HepG2 (cell line): Measurements from ENCODE around the gene LINGO1. TPM values are rescaled to one million over a fixed set of nuclear protein-coding genes. Genes with fewer than 3 reads are reported as not detected.

ENCODE experiments used
- CBX5 ChIP-seq: sonication (generic); formaldehyde crosslinking; IDR thresholded peaks from 2 replicates; pipeline ENCODE4 v1.4.0; 2020; ENCODE audit warnings: missing genetic modification reagents, borderline replicate concordance
- CTCF ChIP-seq: sonication (generic); formaldehyde crosslinking; IDR thresholded peaks from 2 replicates; pipeline ENCODE4 v1.5.0; 2020; ENCODE audit warnings: mild to moderate bottlenecking, missing genetic modification reagents, moderate library complexity
- IRF2 ChIP-seq: IDR thresholded peaks from 2 replicates; pipeline ENCODE4 v1.6.1; 2018; ENCODE audit warnings: missing genetic modification reagents, missing compliant biosample characterization
- JUND ChIP-seq: sonication (generic); formaldehyde crosslinking; IDR thresholded peaks from 2 replicates; pipeline ENCODE4 v1.8.0; 2022; ENCODE audit warnings: mild to moderate bottlenecking, missing genetic modification reagents
- MED13 ChIP-seq: sonication (generic); formaldehyde crosslinking; IDR thresholded peaks from 2 replicates; pipeline ENCODE4 v1.5.0; 2020; ENCODE audit warnings: missing genetic modification reagents
- MEIS2 ChIP-seq: sonication (generic); formaldehyde crosslinking; IDR thresholded peaks from 2 replicates; pipeline ENCODE4 v1.9.0; 2021; ENCODE audit warnings: mild to moderate bottlenecking, missing genetic modification reagents
- NKX3-1 ChIP-seq: sonication (generic); formaldehyde crosslinking; IDR thresholded peaks from 2 replicates; pipeline ENCODE4 v1.5.0; 2020; ENCODE audit warnings: missing genetic modification reagents
- PRDM10 ChIP-seq: sonication (generic); formaldehyde crosslinking; IDR thresholded peaks from 2 replicates; pipeline ENCODE4 v1.4.0; 2020; ENCODE audit warnings: low read depth, missing genetic modification reagents
- TP53 ChIP-seq: sonication (generic); formaldehyde crosslinking; conservative IDR thresholded peaks from 2 replicates; pipeline ENCODE4 v1.4.0; 2020; ENCODE audit warnings: missing genetic modification reagents
- TRIM22 ChIP-seq: fragments of 450-650 bp; IDR thresholded peaks from 2 replicates; pipeline ENCODE4 v1.6.1; 2017
- ZBTB3 ChIP-seq: sonication (generic); formaldehyde crosslinking; IDR thresholded peaks from 2 replicates; pipeline ENCODE4 v1.4.0; 2020; ENCODE audit warnings: low read depth, mild to moderate bottlenecking, moderate library complexity, missing genetic modification reagents, borderline replicate concordance
- ZEB1 ChIP-seq: IDR thresholded peaks from 2 replicates; pipeline ENCODE4 v1.6.1; 2012; ENCODE audit warnings: mild to moderate bottlenecking, low read depth, inconsistent platforms; ENCODE audit not compliant: insufficient replicate concordance
- ZNF17 ChIP-seq: sonication (generic); formaldehyde crosslinking; IDR thresholded peaks from 2 replicates; pipeline ENCODE4 v1.5.0; 2020; ENCODE audit warnings: mild to moderate bottlenecking, missing genetic modification reagents
- ZNF205 ChIP-seq: IDR thresholded peaks from 2 replicates; pipeline ENCODE4 v1.6.1; 2018; ENCODE audit warnings: missing biosample characterization, missing genetic modification reagents
- ZNF234 ChIP-seq: sonication (generic); formaldehyde crosslinking; conservative IDR thresholded peaks from 2 replicates; pipeline ENCODE4 v1.5.1; 2020; ENCODE audit warnings: mild to moderate bottlenecking, missing genetic modification reagents
- ZNF570 ChIP-seq: sonication (generic); formaldehyde crosslinking; IDR thresholded peaks from 2 replicates; pipeline ENCODE4 v1.4.0; 2020; ENCODE audit warnings: mild to moderate bottlenecking, missing genetic modification reagents, borderline replicate concordance
- polyA plus RNA-seq, 8 experiments: library from polyadenylated mRNA; depleted of rRNA in 3 of 8; stranded (reverse) in 7 of 8; unstranded in 1 of 8; fragments of >200 nt; fragmentation: Illumina TruSeq in 4 of 8; extraction: Trizol in 4 of 8; gene quantifications; 2 replicates each; pipeline versions ENCODE4 v1.2.1 to v1.2.3, GENCODE V29; 2011 to 2016; ENCODE audit warnings: low read depth in 4 of 8, missing spikeins in 1 of 8, mixed read lengths in 1 of 8; ENCODE audit not compliant: insufficient read depth in 1 of 8
- total RNA-seq, 5 experiments: library from RNA; depleted of rRNA; stranded (reverse); fragments of >200 nt; fragmentation: Illumina TruSeq; extraction: Trizol; gene quantifications; 2 replicates each; pipeline ENCODE4 v1.2.3, GENCODE V29; 2016; ENCODE audit warnings: low read depth in 1 of 5
- TF ChIP-seq, protein P1 (sequence below), 2 experiments: sonication (generic) in 1 of 2; formaldehyde crosslinking in 1 of 2; IDR thresholded peaks; 2 replicates each; pipeline versions ENCODE4 v1.5.1 to v1.6.1; 2011 to 2020; ENCODE audit warnings: borderline replicate concordance in 1 of 2, low read depth in 1 of 2, low read length in 1 of 2, mild to moderate bottlenecking in 1 of 2, missing genetic modification reagents in 1 of 2, moderate library complexity in 1 of 2

The LINGO1 gene
- total and polyA plus RNA-seq, 2 of the 13 experiments (the other 11 are each of a cell fraction or from before 2014, with no cell fraction given): 0.07 TPM; not detected in 1

DNA sequence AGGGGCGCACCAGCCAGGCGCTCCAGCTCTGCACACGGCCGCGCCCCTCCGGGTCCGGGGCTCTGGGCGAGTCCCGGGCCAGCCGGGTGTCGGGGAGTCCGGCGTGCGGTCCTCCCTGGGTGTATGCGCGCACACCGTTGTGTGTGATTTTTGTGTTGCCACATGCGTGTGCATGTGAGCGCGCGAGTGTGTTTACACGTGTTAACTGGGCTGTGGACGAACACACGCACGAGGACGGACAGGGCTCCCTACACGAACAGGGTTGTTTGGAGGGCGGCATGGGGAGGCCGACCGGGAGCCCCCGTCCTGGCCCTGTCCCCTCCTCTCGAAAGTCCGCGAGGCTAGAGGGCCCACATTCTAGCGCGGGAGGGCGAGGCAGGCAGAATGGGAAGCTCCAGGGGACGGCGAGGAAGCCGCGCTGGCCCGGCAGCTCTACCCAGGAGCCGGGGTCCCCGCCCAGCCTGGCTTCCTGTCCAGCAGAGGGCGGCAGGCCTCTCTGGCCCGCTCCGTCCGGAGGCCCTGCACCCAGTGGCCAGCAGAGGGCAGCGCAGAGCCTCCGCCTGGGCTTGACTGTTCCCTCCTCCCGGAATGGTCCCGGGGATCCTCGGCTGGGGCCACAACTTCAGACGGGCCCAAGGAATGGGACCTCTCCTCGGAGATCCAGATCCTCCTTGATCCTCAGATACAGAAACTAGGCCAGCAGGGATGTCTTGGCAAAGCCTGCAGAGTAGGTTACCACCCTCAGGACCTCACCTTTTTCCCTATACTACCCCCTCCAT, 611 bp upstream of the LINGO1 start (continued):
- peak; percentile 66; the same call in 1 of the 2 replicates for TF ChIP-seq PRDM10 (CRISPR knock-in tag)
- TF ChIP-seq MED13 (CRISPR knock-in tag): 0 out of 2 replicates have a peak, but pooled peaks have one; percentile 59
- TF ChIP-seq ZNF570 (CRISPR knock-in tag): no peak
- TF ChIP-seq TRIM22: no peak
- TF ChIP-seq CBX5 (CRISPR knock-in tag): peak; percentile 31; the same call in 1 of the 2 replicates
- no peak for TF ChIP-seq ZBTB3 (CRISPR knock-in tag)
- TF ChIP-seq, protein P1, sequence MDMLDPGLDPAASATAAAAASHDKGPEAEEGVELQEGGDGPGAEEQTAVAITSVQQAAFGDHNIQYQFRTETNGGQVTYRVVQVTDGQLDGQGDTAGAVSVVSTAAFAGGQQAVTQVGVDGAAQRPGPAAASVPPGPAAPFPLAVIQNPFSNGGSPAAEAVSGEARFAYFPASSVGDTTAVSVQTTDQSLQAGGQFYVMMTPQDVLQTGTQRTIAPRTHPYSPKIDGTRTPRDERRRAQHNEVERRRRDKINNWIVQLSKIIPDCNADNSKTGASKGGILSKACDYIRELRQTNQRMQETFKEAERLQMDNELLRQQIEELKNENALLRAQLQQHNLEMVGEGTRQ (IDR thresholded peaks at IDR 0.05; ENCODE audit: low read depth, low read length): no peak
- TF ChIP-seq, protein P1 (CRISPR knock-in tag; IDR thresholded peaks at IDR 0.05; ENCODE audit: borderline replicate concordance): no peak
- peak; percentile 100 for TF ChIP-seq CTCF (CRISPR knock-in tag)
- TF ChIP-seq NKX3-1: no peak
- peak; percentile 62; the same call in 1 of the 2 replicates for TF ChIP-seq IRF2 (CRISPR knock-in tag)
- TF ChIP-seq ZNF17 (CRISPR knock-in tag): no peak
- 0 out of 2 replicates have a peak, but pooled peaks have one; percentile 25 for TF ChIP-seq TP53 (CRISPR knock-in tag)
- no peak for TF ChIP-seq ZNF234
- TF ChIP-seq ZEB1: no peak
- TF ChIP-seq ZNF205: peak; percentile 75; the same call in 1 of the 2 replicates
- no peak for TF ChIP-seq JUND (CRISPR knock-in tag)
- TF ChIP-seq MEIS2 (CRISPR knock-in tag): peak; percentile 46; the same call in 1 of the 2 replicates
